Cardiac muscle cell (in vitro differentiated cells and primary cell): ENCODE data around the gene LACC1. TPM values are rescaled to one million over a fixed set of nuclear protein-coding genes. Genes with fewer than 3 reads are reported as not detected.

Source experiments
- DNase-seq, 2 donors: peaks; one replicate each; pipeline versions ENCODE4 v3.0.0 to v3.0.0-alpha.2; 2010 to 2017; ENCODE audit warnings: low read depth in 1 of 2, low spot score in 1 of 2
- H3K27ac ChIP-seq: fragments of 200-600 bp; sonication (generic); 2 replicates; pipeline ENCODE4 v1.5.1; 2016
- H3K27me3 ChIP-seq: fragments of 200-600 bp; sonication (generic); 2 replicates; pipeline ENCODE4 v1.6.0; 2016; ENCODE audit warnings: control low read depth
- H3K36me3 ChIP-seq: fragments of 200-600 bp; sonication (generic); 2 replicates; pipeline ENCODE4 v1.5.1; 2016; ENCODE audit warnings: control low read depth
- H3K4me1 ChIP-seq: fragments of 200-600 bp; sonication (generic); 2 replicates; pipeline ENCODE4 v1.8.1; 2017; ENCODE audit warnings: low read depth, mild to moderate bottlenecking, mixed run types
- H3K4me3 ChIP-seq: fragments of 200-600 bp; sonication (generic); 2 replicates; pipeline ENCODE4 v1.5.1; 2016; ENCODE audit warnings: mild to moderate bottlenecking
- H3K9me3 ChIP-seq: fragments of 200-600 bp; sonication (generic); 2 replicates; pipeline ENCODE4 v1.5.1; 2017; ENCODE audit warnings: low read depth, mild to moderate bottlenecking, control low read depth
- polyA plus RNA-seq: library from polyadenylated mRNA; unstranded; fragments of >200 nt; fragmentation: Nextera tagmentation; extraction: Ambion mirVana; gene quantifications from 2 replicates; pipeline ENCODE4 v1.2.1, GENCODE V29; 2016
- total RNA-seq: library from RNA; depleted of rRNA; stranded (reverse); fragments of >200 nt; gene quantifications from 2 replicates; pipeline ENCODE4 v1.2.3, GENCODE V29; 2016
- TF ChIP-seq, protein P1 (sequence below): IDR thresholded peaks from 2 replicates; pipeline ENCODE4 v1.5.1; 2012; ENCODE audit warnings: low read depth, mild to moderate bottlenecking, low read length

LACC1 gene
- total and polyA plus RNA-seq, 2 experiments from 2014 or later: 0.48 to 2.8 TPM

DNA sequence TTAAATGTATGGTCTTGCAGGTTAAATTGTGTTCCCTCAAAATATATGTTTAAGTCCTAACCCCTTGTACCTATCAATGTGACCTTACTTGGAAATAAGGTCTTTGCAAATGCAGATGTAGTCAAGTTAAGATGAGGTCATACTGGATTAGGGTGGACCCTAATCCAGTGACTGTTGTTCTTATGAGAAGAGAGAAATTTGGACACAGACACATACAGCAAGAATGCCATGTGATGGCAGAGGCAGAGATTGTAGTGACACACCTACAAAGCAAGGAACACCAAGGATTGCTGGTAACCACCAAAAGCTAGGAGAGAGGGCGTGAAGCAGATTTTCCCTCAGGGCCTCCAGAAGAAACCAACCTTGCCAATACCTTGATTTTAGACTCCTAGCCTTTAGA, 50.2 kb downstream of the LACC1 start:
- Histone ChIP-seq H3K4me3 (no peak overlapping the region), H3K36me3 (no peaks in the 10 kb centered on the region)
- TF ChIP-seq, protein P1, sequence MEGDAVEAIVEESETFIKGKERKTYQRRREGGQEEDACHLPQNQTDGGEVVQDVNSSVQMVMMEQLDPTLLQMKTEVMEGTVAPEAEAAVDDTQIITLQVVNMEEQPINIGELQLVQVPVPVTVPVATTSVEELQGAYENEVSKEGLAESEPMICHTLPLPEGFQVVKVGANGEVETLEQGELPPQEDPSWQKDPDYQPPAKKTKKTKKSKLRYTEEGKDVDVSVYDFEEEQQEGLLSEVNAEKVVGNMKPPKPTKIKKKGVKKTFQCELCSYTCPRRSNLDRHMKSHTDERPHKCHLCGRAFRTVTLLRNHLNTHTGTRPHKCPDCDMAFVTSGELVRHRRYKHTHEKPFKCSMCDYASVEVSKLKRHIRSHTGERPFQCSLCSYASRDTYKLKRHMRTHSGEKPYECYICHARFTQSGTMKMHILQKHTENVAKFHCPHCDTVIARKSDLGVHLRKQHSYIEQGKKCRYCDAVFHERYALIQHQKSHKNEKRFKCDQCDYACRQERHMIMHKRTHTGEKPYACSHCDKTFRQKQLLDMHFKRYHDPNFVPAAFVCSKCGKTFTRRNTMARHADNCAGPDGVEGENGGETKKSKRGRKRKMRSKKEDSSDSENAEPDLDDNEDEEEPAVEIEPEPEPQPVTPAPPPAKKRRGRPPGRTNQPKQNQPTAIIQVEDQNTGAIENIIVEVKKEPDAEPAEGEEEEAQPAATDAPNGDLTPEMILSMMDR: no peak

DNA sequence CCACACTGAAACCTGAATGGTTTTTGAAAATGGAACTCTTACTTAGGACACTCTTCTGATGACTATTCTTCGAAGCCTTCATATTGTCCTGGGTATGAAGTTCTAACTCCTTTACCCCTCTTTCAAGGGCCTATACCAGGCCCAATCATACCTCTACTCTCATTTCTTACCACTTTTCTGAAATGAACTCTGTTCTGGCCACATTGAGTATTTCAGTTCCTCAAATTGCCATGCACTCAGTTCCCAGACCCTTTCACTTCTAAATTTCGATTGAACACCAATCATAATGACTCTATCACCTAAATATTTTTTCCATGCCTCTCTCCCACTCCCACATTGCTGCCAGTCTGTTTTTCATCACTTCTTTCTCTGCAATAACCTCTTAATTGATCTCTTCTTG, 53.7 kb downstream of the LACC1 start:
- Histone ChIP-seq H3K4me3 (no peak overlapping the region), H3K27me3 (no peaks in the 10 kb centered on the region), H3K9me3 (no peaks in the 10 kb centered on the region), H3K4me1 (peaks cover 4% of the 10 kb centered on the region), H3K36me3 (no peaks in the 10 kb centered on the region), H3K27ac (no peak overlapping the region)
- no peak for DNase-seq
- TF ChIP-seq, protein P1: no peak

More for the DNA sequence above, 50.2 kb downstream of the LACC1 start:
- no peaks in the 10 kb centered on the region for H3K27me3 ChIP-seq
- H3K27ac ChIP-seq: no peak overlapping the region
- peaks cover 4% of the 10 kb centered on the region for H3K4me1 ChIP-seq
- H3K9me3 ChIP-seq: no peaks in the 10 kb centered on the region
- no peak for DNase-seq

DNA sequence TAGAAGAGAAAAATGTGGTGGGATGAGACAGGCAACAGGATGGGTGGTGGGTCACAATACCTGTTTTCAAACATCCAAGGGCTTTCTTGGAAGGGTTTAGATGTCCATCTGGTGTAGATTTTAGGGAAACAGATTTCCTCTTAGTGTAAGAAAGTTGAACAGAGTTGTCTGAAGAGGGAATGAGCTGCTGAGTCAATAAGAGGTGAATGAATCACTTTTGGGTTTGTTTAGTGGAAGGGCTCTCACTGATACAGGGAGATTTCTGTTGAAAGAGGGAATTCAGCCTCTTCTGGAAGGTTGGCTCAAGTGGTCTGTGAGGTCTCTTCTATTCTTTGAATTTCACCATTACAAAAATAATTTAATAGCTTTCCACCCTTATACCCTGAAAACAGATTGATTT, 54.6 kb downstream of the LACC1 start:
- TF ChIP-seq, protein P1: no peak
- Histone ChIP-seq H3K27ac (no peak overlapping the region), H3K27me3 (no peaks in the 10 kb centered on the region), H3K36me3 (no peaks in the 10 kb centered on the region), H3K9me3 (no peaks in the 10 kb centered on the region), H3K4me1 (peaks cover 4% of the 10 kb centered on the region), H3K4me3 (no peak overlapping the region)
- DNase-seq: no peak

DNA sequence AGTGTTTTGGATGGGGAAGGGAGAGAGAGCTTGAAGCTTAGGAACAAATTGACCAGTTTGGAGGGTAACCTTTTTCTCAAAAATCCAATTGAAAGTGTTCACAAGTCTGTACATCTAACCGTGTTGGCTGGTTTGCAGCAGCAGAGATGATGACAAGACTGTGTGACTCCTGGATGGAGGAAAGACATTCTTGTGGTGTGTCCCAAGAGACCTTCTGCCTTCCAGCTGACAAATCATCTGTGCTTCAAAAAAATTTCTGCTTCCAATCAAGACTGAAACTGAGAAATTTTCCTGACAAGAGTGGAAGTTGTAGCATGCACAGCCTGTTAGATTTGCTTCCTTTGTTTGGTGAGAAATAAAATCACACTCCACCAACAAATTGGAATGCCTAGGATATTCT, 56.2 kb downstream of the LACC1 start:
- Histone ChIP-seq H3K9me3 (no peaks in the 10 kb centered on the region), H3K36me3 (no peaks in the 10 kb centered on the region), H3K4me3 (no peak overlapping the region), H3K4me1 (peaks cover 4% of the 10 kb centered on the region), H3K27me3 (no peaks in the 10 kb centered on the region), H3K27ac (no peak overlapping the region)
- TF ChIP-seq, protein P1: no peak
- peak in 1 of 2 donors; percentile 32 for DNase-seq

DNA sequence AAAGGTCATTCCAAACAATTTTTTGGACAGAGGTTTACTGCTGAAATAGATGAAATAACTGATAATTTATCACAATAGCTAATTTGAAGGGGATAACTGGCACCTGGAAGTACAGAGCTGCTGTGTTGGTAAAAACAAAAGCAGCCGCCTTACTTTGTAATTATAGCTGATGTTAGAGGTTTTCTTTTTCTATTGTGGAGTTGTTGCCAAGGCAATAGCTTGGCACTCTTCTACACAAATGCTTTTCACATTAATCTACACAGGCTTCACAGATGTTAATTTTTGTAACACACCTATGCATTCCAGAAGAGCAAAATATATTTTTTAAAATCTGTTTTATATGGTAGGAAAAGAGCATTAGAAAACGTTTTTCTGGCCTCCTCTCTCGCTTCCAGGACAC, 56.9 kb downstream of the LACC1 start:
- DNase-seq: no peak

More for the DNA sequence above, 56.9 kb downstream of the LACC1 start:
- H3K27ac ChIP-seq: no peak overlapping the region
- H3K36me3 ChIP-seq: no peaks in the 10 kb centered on the region
- peaks cover 4% of the 10 kb centered on the region for H3K4me1 ChIP-seq
- no peaks in the 10 kb centered on the region for H3K9me3 ChIP-seq
- TF ChIP-seq, protein P1: no peak
- no peak overlapping the region for H3K4me3 ChIP-seq
- no peaks in the 10 kb centered on the region for H3K27me3 ChIP-seq
